Prostate gland (tissue), 2 donors: ENCODE data around the gene PNMA1.

Experiments
- CTCF ChIP-seq, 4 experiments: fragments of 200-600 bp in 2 of 4; fragments of 450-650 bp in 2 of 4; sonication (generic) in 2 of 4; IDR thresholded peaks; 1 replicate in 3 of 4; 2 replicates in 1 of 4; pipeline ENCODE4 v1.5.1; 2016 to 2019; ENCODE audit warnings: antibody characterized with exemption in 4 of 4, mild to moderate bottlenecking in 2 of 4, moderate library complexity in 2 of 4
- POLR2AphosphoS5 ChIP-seq: sonication (generic); formaldehyde crosslinking; IDR thresholded peaks from one replicate; pipeline ENCODE4 v1.6.1; 2017; ENCODE audit warnings: antibody characterized with exemption

- TF ChIP-seq CTCF (IDR thresholded peaks at IDR 0.05) (no peak), POLR2AphosphoS5 (peak; percentile 89)
These were observed 26.6 kb upstream of the PNMA1 start for GRCh38 chr14:73740618-73741326.
